Right ventricle myocardium superior (tissue), 1 donor: ENCODE data around the gene STAG3. TPM values are rescaled to one million over a fixed set of nuclear protein-coding genes. Genes with fewer than 3 reads are reported as not detected.

Source experiments
- microRNA-seq: library from miRNA; unstranded; fragments of <30 nt; microRNA quantifications from one replicate; pipeline ENCODE4 v1.2.0, GENCODE V29; 2020
- total RNA-seq: library from RNA; stranded (reverse); fragmentation: NEBNext Ultra II Directional; extraction: Animal tissue kit (Norgen Biotek cat#: 25700); gene quantifications from one replicate; pipeline ENCODE4 v1.2.1, GENCODE V29; 2021
- donor health status: DM: no; HTN: yes; CAD: no; lungs with severe emphysema.

The STAG3 gene
- total RNA-seq, 1 donor from 2014 or later = 0.94 TPM

Small RNAs within 50 kb of the gene (microRNA-seq; reads per million reads assigned to microRNA genes)
- not detected for gene MIR4658

Other genes starting within 250 kb of the STAG3 start
- 0.19 TPM for gene GJC3, start 248.3 kb upstream of the STAG3 start, total RNA-seq
- gene AZGP1, start 201.9 kb upstream of the STAG3 start, total RNA-seq = 113 TPM
- 30.3 TPM for gene ZKSCAN1, start 162.3 kb upstream of the STAG3 start, total RNA-seq
- gene ZSCAN21, start 128.1 kb upstream of the STAG3 start, total RNA-seq = 6.9 TPM
- 12.0 TPM for gene ZNF3, start 96.2 kb upstream of the STAG3 start, total RNA-seq
- gene COPS6, start 88.9 kb upstream of the STAG3 start, total RNA-seq = 107 TPM
- gene MCM7, start 76.5 kb upstream of the STAG3 start, total RNA-seq = 21.6 TPM
- gene AP4M1, start 76.3 kb upstream of the STAG3 start, total RNA-seq = 13.4 TPM
- 35.8 TPM for gene TAF6, start 58.6 kb upstream of the STAG3 start, total RNA-seq
- gene CNPY4, start 58.3 kb upstream of the STAG3 start, total RNA-seq = 9.5 TPM
- gene MBLAC1, start 51.0 kb upstream of the STAG3 start, total RNA-seq = 2.6 TPM
- gene LAMTOR4, start 29.0 kb upstream of the STAG3 start, total RNA-seq = 121 TPM
- gene TRAPPC14, start 19.2 kb upstream of the STAG3 start, total RNA-seq = 7.5 TPM
- gene GAL3ST4, start 9.3 kb upstream of the STAG3 start, total RNA-seq = 1.7 TPM
- 0.13 TPM for gene GPC2, start 537 bp upstream of the STAG3 start, total RNA-seq
- gene PVRIG, start 42.0 kb downstream of the STAG3 start, total RNA-seq = not detected
- gene SPDYE3, start 129.8 kb downstream of the STAG3 start, total RNA-seq = not detected
- gene PILRB, start 180.2 kb downstream of the STAG3 start, total RNA-seq = 8.8 TPM
- 3.6 TPM for gene PILRA, start 195.6 kb downstream of the STAG3 start, total RNA-seq